Body of pancreas (tissue), 4 donors: ENCODE data around the gene SLC48A1.

ENCODE experiments used
- CTCF ChIP-seq, 7 experiments: fragments of 450-650 bp in 4 of 7; fragments of 200-600 bp in 3 of 7; sonication (generic) in 3 of 7; IDR thresholded peaks; one replicate each; pipeline ENCODE4 v1.5.1; 2016 to 2019; ENCODE audit warnings: antibody characterized with exemption in 7 of 7
- POLR2A ChIP-seq, 3 donors: fragments of 450-650 bp; IDR thresholded peaks; one replicate each; pipeline ENCODE4 v1.6.1; 2016; ENCODE audit warnings: antibody characterized with exemption in 3 of 3, mild to moderate bottlenecking in 2 of 3

- TF ChIP-seq CTCF (IDR thresholded peaks at IDR 0.05): no peak
- TF ChIP-seq POLR2A (IDR thresholded peaks at IDR 0.05): no peak
Observed at GRCh38 chr12:47770086-47770726, 2.8 kb upstream of the SLC48A1 start.
